DND-41 (cell line): ENCODE data around the gene CACNB4.

Experiments used
- ATAC-seq: fragments of 200-7000 bp; cut with Tn5 transposase; 3 replicates; pipeline ENCODE4 v1.9.1; 2021; ENCODE audit warnings: low read depth; ENCODE audit not compliant: insufficient read depth
- DNase-seq: peaks from one replicate; pipeline ENCODE4 v3.0.0-alpha.2; 2020
- H2AFZ ChIP-seq: 2 replicates; pipeline ENCODE4 v1.6.0; 2012; ENCODE audit warnings: low read depth, low read length
- H3K27ac ChIP-seq: 2 replicates; pipeline ENCODE4 v1.5.1; 2012; ENCODE audit warnings: low read length, inconsistent platforms
- H3K27me3 ChIP-seq: fragments of 200-600 bp; sonication (generic); 2 replicates; pipeline ENCODE4 v1.6.0; 2012; ENCODE audit warnings: low read length, mild to moderate bottlenecking, inconsistent platforms; ENCODE audit not compliant: insufficient read depth, poor library complexity
- H3K36me3 ChIP-seq: 2 replicates; pipeline ENCODE4 v1.5.1; 2012; ENCODE audit warnings: low read length, inconsistent platforms; ENCODE audit not compliant: insufficient read depth
- H3K4me1 ChIP-seq: 2 replicates; pipeline ENCODE4 v1.5.1; 2012; ENCODE audit warnings: mild to moderate bottlenecking, low read length; ENCODE audit not compliant: insufficient read depth
- H3K4me2 ChIP-seq: 2 replicates; pipeline ENCODE4 v1.6.0; 2012; ENCODE audit warnings: mild to moderate bottlenecking, moderate library complexity, low read length, inconsistent platforms; ENCODE audit not compliant: insufficient read depth
- H3K4me3 ChIP-seq, 2 experiments: fragments of 200-600 bp in 1 of 2; shearing (Covaris generic) in 1 of 2; 2 replicates each; pipeline ENCODE4 v1.5.1; 2012 to 2016; ENCODE audit warnings: inconsistent platforms in 2 of 2, low read length in 2 of 2, mild to moderate bottlenecking in 2 of 2, low read depth in 1 of 2, moderate library complexity in 1 of 2
- H3K79me2 ChIP-seq: 2 replicates; pipeline ENCODE4 v1.6.0; 2012; ENCODE audit warnings: low read length, inconsistent platforms; ENCODE audit not compliant: insufficient read depth
- H3K9ac ChIP-seq: 2 replicates; pipeline ENCODE4 v1.6.0; 2012; ENCODE audit warnings: low read depth, mild to moderate bottlenecking, inconsistent platforms, low read length, moderate library complexity
- H3K9me3 ChIP-seq: 2 replicates; pipeline ENCODE4 v1.5.1; 2012; ENCODE audit warnings: low read length, moderate library complexity, mild to moderate bottlenecking, inconsistent platforms; ENCODE audit not compliant: insufficient read depth, severe bottlenecking
- H4K20me1 ChIP-seq: 2 replicates; pipeline ENCODE4 v1.6.0; 2012; ENCODE audit warnings: low read length; ENCODE audit not compliant: insufficient read depth
- EZH2 ChIP-seq: IDR thresholded peaks from 3 replicates; pipeline ENCODE4 v1.6.1; 2012; ENCODE audit warnings: borderline replicate concordance, low read depth, mild to moderate bottlenecking, moderate library complexity, low read length, inconsistent platforms; ENCODE audit not compliant: severe bottlenecking
- TF ChIP-seq, protein P1 (sequence below): IDR thresholded peaks from 2 replicates; pipeline ENCODE4 v1.5.1; 2012; ENCODE audit warnings: borderline replicate concordance, low read length, moderate library complexity, mild to moderate bottlenecking; ENCODE audit not compliant: poor library complexity, severe bottlenecking; ENCODE audit errors: extremely low read depth

CACNB4 gene

DNA sequence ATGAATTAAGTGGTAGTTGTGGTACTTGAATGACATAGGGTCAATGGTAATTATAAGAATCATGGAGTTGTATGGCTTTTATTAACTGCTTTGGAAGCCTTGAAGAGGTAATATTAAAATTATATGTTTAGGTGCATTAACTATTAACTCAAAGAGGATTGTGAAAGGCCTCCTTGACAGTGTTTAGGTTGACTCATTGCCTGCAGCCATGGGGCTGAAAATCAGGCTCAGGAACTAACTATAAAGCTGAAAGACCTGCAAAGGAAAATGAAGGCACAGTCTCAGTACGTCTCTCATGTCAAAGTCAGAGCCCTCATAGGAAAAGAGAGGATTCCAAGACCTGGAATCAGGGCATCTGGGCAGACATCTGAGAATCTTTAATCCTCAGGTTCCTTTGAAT is 31.0 kb downstream of the CACNB4 start:
- no peak overlapping the region for H3K4me3 ChIP-seq
- no peak overlapping the region for H3K27ac ChIP-seq
- no peaks in the 10 kb centered on the region for H3K27me3 ChIP-seq
- no peaks in the 10 kb centered on the region for H3K9me3 ChIP-seq
- H2AFZ ChIP-seq: no peak overlapping the region
- no peaks in the 10 kb centered on the region for H3K4me1 ChIP-seq
- H3K9ac ChIP-seq: no peak overlapping the region
- no peak for DNase-seq
- no peaks in the 10 kb centered on the region for H3K36me3 ChIP-seq
- ATAC-seq: no peak
- TF ChIP-seq, protein P1, sequence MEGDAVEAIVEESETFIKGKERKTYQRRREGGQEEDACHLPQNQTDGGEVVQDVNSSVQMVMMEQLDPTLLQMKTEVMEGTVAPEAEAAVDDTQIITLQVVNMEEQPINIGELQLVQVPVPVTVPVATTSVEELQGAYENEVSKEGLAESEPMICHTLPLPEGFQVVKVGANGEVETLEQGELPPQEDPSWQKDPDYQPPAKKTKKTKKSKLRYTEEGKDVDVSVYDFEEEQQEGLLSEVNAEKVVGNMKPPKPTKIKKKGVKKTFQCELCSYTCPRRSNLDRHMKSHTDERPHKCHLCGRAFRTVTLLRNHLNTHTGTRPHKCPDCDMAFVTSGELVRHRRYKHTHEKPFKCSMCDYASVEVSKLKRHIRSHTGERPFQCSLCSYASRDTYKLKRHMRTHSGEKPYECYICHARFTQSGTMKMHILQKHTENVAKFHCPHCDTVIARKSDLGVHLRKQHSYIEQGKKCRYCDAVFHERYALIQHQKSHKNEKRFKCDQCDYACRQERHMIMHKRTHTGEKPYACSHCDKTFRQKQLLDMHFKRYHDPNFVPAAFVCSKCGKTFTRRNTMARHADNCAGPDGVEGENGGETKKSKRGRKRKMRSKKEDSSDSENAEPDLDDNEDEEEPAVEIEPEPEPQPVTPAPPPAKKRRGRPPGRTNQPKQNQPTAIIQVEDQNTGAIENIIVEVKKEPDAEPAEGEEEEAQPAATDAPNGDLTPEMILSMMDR: no peak
- TF ChIP-seq EZH2: no peak
- H3K79me2 ChIP-seq: no peaks in the 10 kb centered on the region
- H4K20me1 ChIP-seq: no peaks in the 10 kb centered on the region
- H3K4me2 ChIP-seq: no peak overlapping the region

DNA sequence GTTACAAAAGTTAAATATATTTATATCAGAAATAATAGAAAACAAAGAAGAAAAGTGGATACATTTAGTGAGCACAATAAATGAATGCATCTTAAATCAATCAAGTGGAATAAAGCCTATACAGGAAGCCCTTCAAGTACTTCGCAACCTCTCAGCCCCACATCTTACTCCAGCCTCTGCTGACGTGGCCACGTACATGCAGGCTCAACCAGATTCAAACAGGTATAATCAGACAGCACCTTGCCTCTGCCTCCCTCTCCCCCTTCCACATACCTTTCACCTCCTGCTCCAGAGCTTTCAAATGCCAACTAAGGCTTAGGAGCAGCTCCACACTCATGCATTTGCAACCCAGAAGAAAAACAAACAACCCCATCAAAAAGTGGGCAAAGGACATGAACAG is 32.9 kb downstream of the CACNB4 start:
- DNase-seq: no peak
- Histone ChIP-seq H3K9me3 (no peaks in the 10 kb centered on the region), H3K4me2 (no peak overlapping the region), H4K20me1 (no peaks in the 10 kb centered on the region), H3K27me3 (no peaks in the 10 kb centered on the region), H3K79me2 (no peaks in the 10 kb centered on the region), H3K9ac (no peak overlapping the region), H3K4me1 (no peaks in the 10 kb centered on the region), H3K27ac (no peak overlapping the region), H2AFZ (no peak overlapping the region), H3K4me3 (no peak overlapping the region), H3K36me3 (no peaks in the 10 kb centered on the region)
- no peak for ATAC-seq
- TF ChIP-seq, protein P1: no peak
- no peak for TF ChIP-seq EZH2

DNA sequence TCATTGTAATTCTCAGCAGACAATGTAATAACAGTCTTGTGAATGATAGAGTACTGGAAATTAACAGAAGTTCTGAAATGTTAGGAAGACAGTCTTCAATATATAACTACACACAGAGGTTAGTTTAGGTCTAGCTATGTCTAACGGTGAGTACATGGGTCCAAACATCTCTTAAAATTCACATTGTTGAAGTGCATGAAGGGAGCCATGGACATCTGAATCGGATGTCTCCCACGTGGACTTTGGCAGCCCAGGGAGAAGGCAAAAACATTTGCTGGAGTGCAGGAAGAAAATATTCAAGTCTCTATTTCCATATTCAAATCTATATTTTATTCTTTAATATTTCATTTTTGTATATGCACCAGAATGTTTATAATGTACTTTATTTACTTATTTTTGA is 34.8 kb downstream of the CACNB4 start:
- H2AFZ ChIP-seq: no peak overlapping the region
- H3K9me3 ChIP-seq: peaks cover 2% of the 10 kb centered on the region
- no peak overlapping the region for H3K4me2 ChIP-seq
- no peak overlapping the region for H3K4me3 ChIP-seq
- H3K4me1 ChIP-seq: no peaks in the 10 kb centered on the region
- H4K20me1 ChIP-seq: no peaks in the 10 kb centered on the region
- no peaks in the 10 kb centered on the region for H3K27me3 ChIP-seq
- no peak overlapping the region for H3K9ac ChIP-seq
- TF ChIP-seq, protein P1: no peak
- TF ChIP-seq EZH2: no peak
- DNase-seq (no peak), ATAC-seq (no peak)
- no peak overlapping the region for H3K27ac ChIP-seq
- H3K79me2 ChIP-seq: no peaks in the 10 kb centered on the region
- no peaks in the 10 kb centered on the region for H3K36me3 ChIP-seq
